H1 (cell line): ENCODE results near the gene HECTD4.

Source experiments
- BACH1 ChIP-seq: IDR thresholded peaks from 2 replicates; pipeline ENCODE4 v1.6.1; 2012; ENCODE audit warnings: low read length, improper control_type of control experiment
- CTCF ChIP-seq, 3 experiments: IDR thresholded peaks; 1 replicate in 2 of 3; 2 replicates in 1 of 3; pipeline versions ENCODE4 v1.5.1 to v1.6.1; 2011; ENCODE audit warnings: low read length in 3 of 3, mild to moderate bottlenecking in 3 of 3, inconsistent platforms in 2 of 3, low read depth in 1 of 3, moderate library complexity in 1 of 3; ENCODE audit not compliant: insufficient read depth in 1 of 3; ENCODE audit errors: control extremely low read depth in 1 of 3
- EGR1 ChIP-seq: IDR thresholded peaks from 2 replicates; pipeline ENCODE4 v1.6.1; 2011; ENCODE audit warnings: low read depth, low read length, borderline replicate concordance
- EP300 ChIP-seq, 2 experiments: IDR thresholded peaks; 1 replicate in 1 of 2; 2 replicates in 1 of 2; pipeline ENCODE4 v1.6.1; 2011 to 2012; ENCODE audit warnings: low read depth in 2 of 2, low read length in 2 of 2, mild to moderate bottlenecking in 2 of 2, borderline replicate concordance in 1 of 2, inconsistent platforms in 1 of 2, moderate library complexity in 1 of 2
- EZH2 ChIP-seq: fragments of 200-600 bp; sonication (generic); IDR thresholded peaks from 2 replicates; pipeline ENCODE4 v1.7.1; 2012; ENCODE audit warnings: low read depth, mild to moderate bottlenecking, moderate library complexity, low read length, inconsistent platforms; ENCODE audit not compliant: severe bottlenecking
- GABPA ChIP-seq: IDR thresholded peaks from 2 replicates; pipeline ENCODE4 v1.6.1; 2011; ENCODE audit warnings: mild to moderate bottlenecking, low read length, moderate library complexity, borderline replicate concordance; ENCODE audit not compliant: insufficient read depth
- KDM1A ChIP-seq: fragments of 200-600, 300-600 bp; sonication (generic); IDR thresholded peaks from 2 replicates; pipeline ENCODE4 v1.7.1; 2016; ENCODE audit warnings: mild to moderate bottlenecking, low read length, borderline replicate concordance
- MAFK ChIP-seq: IDR thresholded peaks from 2 replicates; pipeline ENCODE4 v1.6.1; 2012; ENCODE audit warnings: low read depth, mild to moderate bottlenecking, improper control_type of control experiment, low read length
- MAX ChIP-seq: IDR thresholded peaks from 2 replicates; pipeline ENCODE4 v1.6.1; 2012; ENCODE audit warnings: inconsistent platforms
- NRF1 ChIP-seq: IDR thresholded peaks from 2 replicates; pipeline ENCODE4 v1.6.1; 2011; ENCODE audit warnings: mild to moderate bottlenecking, low read depth, low read length, improper control_type of control experiment
- POLR2A ChIP-seq, 2 experiments: IDR thresholded peaks; 1 replicate in 1 of 2; 2 replicates in 1 of 2; pipeline ENCODE4 v1.6.1; 2011; ENCODE audit warnings: low read depth in 2 of 2, low read length in 2 of 2, mild to moderate bottlenecking in 2 of 2; ENCODE audit errors: control extremely low read depth in 1 of 2
- POLR2AphosphoS5 ChIP-seq: IDR thresholded peaks from 2 replicates; pipeline ENCODE4 v1.6.1; 2011; ENCODE audit warnings: low read depth, low read length
- SIRT6 ChIP-seq: IDR thresholded peaks from one replicate; pipeline ENCODE4 v1.7.1; 2012; ENCODE audit warnings: low read length, inconsistent platforms
- YY1 ChIP-seq: IDR thresholded peaks from 2 replicates; pipeline ENCODE4 v1.6.1; 2011; ENCODE audit warnings: low read depth, mild to moderate bottlenecking, low read length

- TF ChIP-seq BACH1 (no peak), SIRT6 (no peak), CTCF (IDR thresholded peaks at IDR 0.05; ENCODE audit: control extremely low read depth in 1 of 3, insufficient read depth in 1 of 3, low read depth in 1 of 3, low read length in 3 of 3) (no peak), POLR2A (IDR thresholded peaks at IDR 0.05; ENCODE audit: control extremely low read depth in 1 of 2, low read depth in 2 of 2, low read length in 2 of 2) (no peak), POLR2AphosphoS5 (no peak), EZH2 (no peak), MAFK (no peak), YY1 (no peak), EP300 (IDR thresholded peaks at IDR 0.05; ENCODE audit: borderline replicate concordance in 1 of 2, low read depth in 2 of 2, low read length in 2 of 2) (no peak), MAX (no peak), GABPA (no peak), KDM1A (no peak), NRF1 (no peak), EGR1 (no peak)
Measured at GRCh38 chr12:112401054-112401453, 18.8 kb upstream of the HECTD4 start.
